Epithelial cell of esophagus (primary cell): ENCODE data around the gene GALNT8.

Source experiments
- DNase-seq: peaks from one replicate; pipeline ENCODE4 v3.0.0; 2010; ENCODE audit warnings: low read depth
- H3K4me3 ChIP-seq: 2 replicates; pipeline ENCODE4 v1.5.1; 2011; ENCODE audit warnings: mild to moderate bottlenecking, low read length, control low read depth
- TF ChIP-seq, protein P1 (sequence below): IDR thresholded peaks from 2 replicates; pipeline ENCODE4 v1.5.1; 2011; ENCODE audit warnings: low read depth, mild to moderate bottlenecking, low read length, control low read depth, inconsistent platforms; ENCODE audit not compliant: insufficient read depth; ENCODE audit errors: missing control alignments

The GALNT8 gene

DNA sequence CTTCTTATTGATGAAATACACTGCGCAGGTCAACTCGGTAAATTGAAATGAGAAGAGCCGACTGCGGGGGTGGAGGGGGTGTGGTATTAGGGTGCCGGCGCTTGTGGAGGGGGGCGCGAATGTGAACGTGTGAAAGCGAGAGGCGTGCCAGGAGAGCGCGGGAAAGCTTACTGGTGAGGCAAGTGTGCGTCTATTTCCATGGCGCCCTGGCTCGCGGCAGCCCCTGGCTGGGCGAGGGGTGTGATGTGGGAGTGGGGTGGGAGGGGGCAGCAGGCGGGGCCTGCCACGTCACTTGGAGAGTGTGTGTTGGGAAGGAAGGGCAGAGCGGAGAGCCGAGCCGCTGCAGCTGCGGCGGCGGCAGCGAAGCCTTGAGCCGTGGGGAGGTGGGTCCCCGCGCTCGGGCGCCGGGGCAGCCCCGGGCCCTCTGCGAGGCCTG lies 88.8 kb downstream of the GALNT8 start:
- no peak for DNase-seq
- H3K4me3 ChIP-seq = no peak overlapping the region
- TF ChIP-seq, protein P1, sequence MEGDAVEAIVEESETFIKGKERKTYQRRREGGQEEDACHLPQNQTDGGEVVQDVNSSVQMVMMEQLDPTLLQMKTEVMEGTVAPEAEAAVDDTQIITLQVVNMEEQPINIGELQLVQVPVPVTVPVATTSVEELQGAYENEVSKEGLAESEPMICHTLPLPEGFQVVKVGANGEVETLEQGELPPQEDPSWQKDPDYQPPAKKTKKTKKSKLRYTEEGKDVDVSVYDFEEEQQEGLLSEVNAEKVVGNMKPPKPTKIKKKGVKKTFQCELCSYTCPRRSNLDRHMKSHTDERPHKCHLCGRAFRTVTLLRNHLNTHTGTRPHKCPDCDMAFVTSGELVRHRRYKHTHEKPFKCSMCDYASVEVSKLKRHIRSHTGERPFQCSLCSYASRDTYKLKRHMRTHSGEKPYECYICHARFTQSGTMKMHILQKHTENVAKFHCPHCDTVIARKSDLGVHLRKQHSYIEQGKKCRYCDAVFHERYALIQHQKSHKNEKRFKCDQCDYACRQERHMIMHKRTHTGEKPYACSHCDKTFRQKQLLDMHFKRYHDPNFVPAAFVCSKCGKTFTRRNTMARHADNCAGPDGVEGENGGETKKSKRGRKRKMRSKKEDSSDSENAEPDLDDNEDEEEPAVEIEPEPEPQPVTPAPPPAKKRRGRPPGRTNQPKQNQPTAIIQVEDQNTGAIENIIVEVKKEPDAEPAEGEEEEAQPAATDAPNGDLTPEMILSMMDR = no peak

DNA sequence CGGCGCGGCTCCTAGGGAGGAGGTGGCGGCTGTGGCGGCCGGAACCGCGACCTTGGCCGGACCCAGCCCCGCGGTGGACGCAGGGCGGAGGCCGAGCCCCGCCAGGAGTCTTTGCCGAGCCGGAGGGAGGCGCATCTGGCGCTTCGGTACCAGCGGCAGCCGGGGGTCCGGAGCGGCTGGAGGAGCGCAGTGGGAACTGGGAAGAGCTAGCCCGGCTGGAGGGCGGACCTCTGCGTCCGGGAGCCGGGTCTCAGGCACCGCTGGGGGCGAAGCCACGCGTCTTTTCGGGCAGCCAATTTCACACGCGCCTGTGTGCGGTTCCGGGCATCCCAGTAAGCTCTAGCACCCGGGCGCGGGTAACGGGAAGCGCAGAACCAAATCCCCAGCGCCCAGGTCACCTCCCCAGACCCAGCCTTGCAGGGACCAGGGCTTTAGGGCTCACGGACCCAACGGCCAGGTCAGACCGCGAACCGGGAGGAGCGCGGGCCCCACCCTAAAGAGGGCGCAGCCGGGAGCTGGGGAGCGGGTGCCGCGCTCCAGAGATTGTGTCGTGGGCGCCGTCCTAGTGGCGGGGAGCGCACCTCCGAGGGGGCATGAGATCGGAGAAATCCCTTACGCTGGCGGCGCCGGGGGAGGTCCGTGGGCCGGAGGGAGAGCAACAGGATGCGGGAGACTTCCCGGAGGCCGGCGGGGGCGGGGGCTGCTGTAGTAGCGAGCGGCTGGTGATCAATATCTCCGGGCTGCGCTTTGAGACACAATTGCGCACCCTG lies 89.4 kb downstream of the GALNT8 start:
- DNase-seq = no peak
- TF ChIP-seq, protein P1 = no peak
- no peak overlapping the region for H3K4me3 ChIP-seq

DNA sequence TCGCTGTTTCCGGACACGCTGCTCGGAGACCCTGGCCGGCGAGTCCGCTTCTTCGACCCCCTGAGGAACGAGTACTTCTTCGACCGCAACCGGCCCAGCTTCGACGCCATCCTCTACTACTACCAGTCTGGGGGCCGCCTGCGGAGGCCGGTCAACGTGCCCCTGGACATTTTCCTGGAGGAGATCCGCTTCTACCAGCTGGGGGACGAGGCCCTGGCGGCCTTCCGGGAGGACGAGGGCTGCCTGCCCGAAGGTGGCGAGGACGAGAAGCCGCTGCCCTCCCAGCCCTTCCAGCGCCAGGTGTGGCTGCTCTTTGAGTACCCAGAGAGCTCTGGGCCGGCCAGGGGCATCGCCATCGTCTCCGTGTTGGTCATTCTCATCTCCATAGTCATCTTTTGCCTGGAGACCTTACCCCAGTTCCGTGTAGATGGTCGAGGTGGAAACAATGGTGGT lies 90.0 kb downstream of the GALNT8 start:
- TF ChIP-seq, protein P1 = no peak
- DNase-seq = no peak
- H3K4me3 ChIP-seq = no peak overlapping the region

DNA sequence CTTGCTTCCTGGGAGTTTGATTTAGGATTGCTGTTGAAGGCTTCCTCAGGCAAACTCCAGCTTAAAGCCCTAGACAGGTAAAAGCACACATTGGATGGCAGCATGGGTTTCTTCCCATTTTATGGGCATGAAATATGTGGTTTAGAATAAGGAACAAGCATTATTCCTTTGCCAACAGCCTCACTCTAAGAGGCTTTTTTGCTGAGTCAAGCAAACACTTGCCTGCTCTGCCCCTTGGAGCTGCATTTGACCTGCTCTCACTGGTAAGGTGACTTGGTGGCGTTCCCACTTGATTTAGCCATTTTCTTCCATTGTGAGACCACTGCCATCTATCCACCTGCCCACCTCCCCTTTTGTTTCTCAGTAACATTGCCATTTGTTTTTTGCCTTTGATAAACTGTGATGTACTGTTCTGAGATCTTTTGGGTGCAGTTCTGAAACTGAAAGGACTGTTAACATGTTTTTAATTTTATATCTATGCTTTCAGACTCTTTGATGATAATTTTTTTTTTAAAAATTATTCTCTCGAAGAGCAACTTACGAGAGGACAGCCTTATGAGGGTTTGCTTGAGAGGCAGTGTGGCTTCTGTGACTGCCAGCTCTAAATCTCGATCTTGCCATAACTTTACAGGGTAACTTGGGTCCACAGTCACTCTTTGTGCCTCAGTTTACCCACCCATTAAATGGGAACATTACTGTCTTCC lies 92.6 kb downstream of the GALNT8 start:
- H3K4me3 ChIP-seq = no peak overlapping the region
- TF ChIP-seq, protein P1 = no peak
- no peak for DNase-seq

DNA sequence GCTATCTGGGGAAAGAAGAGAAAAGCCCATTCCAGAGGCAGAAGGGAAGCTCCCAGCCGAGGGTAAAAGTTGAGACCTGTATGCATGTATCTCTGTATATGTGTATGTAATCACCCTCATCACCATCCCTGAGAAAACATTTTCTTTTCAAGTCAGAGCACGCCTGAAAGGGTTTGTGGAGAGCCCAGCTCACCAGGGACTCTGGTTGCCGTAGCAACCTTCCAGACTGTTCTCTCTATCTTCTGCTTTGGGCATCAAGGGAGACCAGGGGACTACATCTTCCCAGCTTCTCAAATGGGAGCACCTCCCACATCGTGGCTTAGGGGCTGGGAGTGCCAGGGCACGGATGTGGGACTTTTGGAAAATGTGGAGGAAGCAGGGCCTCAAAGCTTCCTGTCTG lies 93.5 kb downstream of the GALNT8 start:
- no peak overlapping the region for H3K4me3 ChIP-seq
- TF ChIP-seq, protein P1 = no peak
- DNase-seq = peak; percentile 17

DNA sequence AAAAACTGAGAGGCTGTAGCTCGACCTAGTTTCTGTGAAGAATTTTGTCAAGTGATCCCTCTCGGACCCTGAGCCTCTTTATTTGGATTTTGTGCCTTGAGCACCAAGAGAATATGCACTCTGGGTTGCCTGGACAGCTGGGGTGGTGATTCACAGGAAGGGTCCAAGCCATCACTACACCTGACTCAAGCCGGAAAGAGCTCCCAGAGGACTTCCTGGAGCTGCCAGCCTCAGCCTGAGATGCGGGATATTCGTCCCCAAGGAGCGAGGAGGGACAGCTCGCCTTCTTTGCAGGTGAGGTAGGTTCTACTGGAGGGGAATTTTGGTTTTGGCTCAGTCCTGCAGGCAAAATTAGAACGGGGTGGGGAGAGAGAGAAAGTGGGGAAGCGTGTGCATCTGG lies 94.3 kb downstream of the GALNT8 start:
- H3K4me3 ChIP-seq = no peak overlapping the region
- TF ChIP-seq, protein P1 = no peak
- DNase-seq = no peak
